ENCODE results near the gene ZSCAN22. TPM values are rescaled to one million over a fixed set of nuclear protein-coding genes. Genes with fewer than 3 reads are reported as not detected.
"Not testable (repeated sequence)": the region's sequence is repeated elsewhere in the genome, so short reads cannot be mapped to it uniquely, and the experiment has no call there.

The ZSCAN22 gene
- polyA plus RNA-seq (ENCODE audit: insufficient read length in 4 of 4): 1 to 10 TPM; 3.5 to 4.2 (median 3.8) TPM

GRCh38 chr19:58326914-58327726 is at the start of gene ZSCAN22:
TSS of gene ZSCAN22 (plus strand) at chr19:58326994. CDS start at chr19:58334803, 7,809 bp downstream.
- DNase-seq (ENCODE audit: low read depth in 4 of 4, low spot score in 3 of 4): peak; percentile 89 to 95 (median 92)

- DNase-seq (ENCODE audit: low read depth in 4 of 4, low spot score in 3 of 4): no peak
These were observed 49.6 kb upstream of the ZSCAN22 start for GRCh38 chr19:58277197-58277596.

GRCh38 chr19:58277748-58278540 is 48.9 kb upstream of the ZSCAN22 start:
- no peak for DNase-seq (ENCODE audit: low read depth in 4 of 4, low spot score in 3 of 4)

- peak; percentile 96 to 98 (median 96) for DNase-seq (ENCODE audit: low read depth in 4 of 4, low spot score in 3 of 4)
These were observed 48.2 kb upstream of the ZSCAN22 start, which contains the start of gene ZNF8 for GRCh38 chr19:58278541-58279041. TSS of gene ZNF8 (plus strand) at chr19:58278955. CDS start at chr19:58279082, 127 bp downstream.

GRCh38 chr19:58279042-58279924 is 47.5 kb upstream of the ZSCAN22 start:
- peak; percentile 27 to 42 (median 38) for DNase-seq (ENCODE audit: low read depth in 4 of 4, low spot score in 3 of 4)

GRCh38 chr19:58279925-58280316 is 46.9 kb upstream of the ZSCAN22 start:
- DNase-seq (ENCODE audit: low read depth in 4 of 4, low spot score in 3 of 4): no peak

GRCh38 chr19:58284199-58284598 is 42.6 kb upstream of the ZSCAN22 start:
- no peak for DNase-seq (ENCODE audit: low read depth in 4 of 4, low spot score in 3 of 4)

GRCh38 chr19:58291943-58292342 is 34.9 kb upstream of the ZSCAN22 start:
- no peak for DNase-seq (ENCODE audit: low read depth in 4 of 4, low spot score in 3 of 4)

- no peak for DNase-seq (ENCODE audit: low read depth in 4 of 4, low spot score in 3 of 4)
These were observed 31.9 kb upstream of the ZSCAN22 start for GRCh38 chr19:58294743-58295374.

- no peak for DNase-seq (ENCODE audit: low read depth in 4 of 4, low spot score in 3 of 4)
These were observed 30.7 kb upstream of the ZSCAN22 start for GRCh38 chr19:58296104-58296503.

- DNase-seq (ENCODE audit: low read depth in 4 of 4, low spot score in 3 of 4): no peak
These were observed 26.2 kb upstream of the ZSCAN22 start for GRCh38 chr19:58300620-58301019.

- no peak for DNase-seq (ENCODE audit: low read depth in 4 of 4, low spot score in 3 of 4)
These were observed 22.5 kb upstream of the ZSCAN22 start for GRCh38 chr19:58304255-58304654.

GRCh38 chr19:58304748-58305064 is 22.1 kb upstream of the ZSCAN22 start:
- DNase-seq (ENCODE audit: low read depth in 4 of 4, low spot score in 3 of 4): no peak

GRCh38 chr19:58305065-58305931 is 21.5 kb upstream of the ZSCAN22 start, which contains the start of gene ERVK3-1:
TSS of gene ERVK3-1 (plus strand) at chr19:58305377. CDS start at chr19:58312169, 6,792 bp downstream.
- peak; percentile 83 to 91 (median 87) for DNase-seq (ENCODE audit: low read depth in 4 of 4, low spot score in 3 of 4)

GRCh38 chr19:58305932-58306323 is 20.9 kb upstream of the ZSCAN22 start:
- DNase-seq (ENCODE audit: low read depth in 4 of 4, low spot score in 3 of 4): no peak

- no peak for DNase-seq (ENCODE audit: low read depth in 4 of 4, low spot score in 3 of 4)
These were observed 19.1 kb upstream of the ZSCAN22 start for GRCh38 chr19:58307736-58308135.

GRCh38 chr19:58310685-58311084 is 16.1 kb upstream of the ZSCAN22 start:
- not testable (repeated sequence) for DNase-seq (ENCODE audit: low read depth in 4 of 4, low spot score in 3 of 4)

- DNase-seq (ENCODE audit: low read depth in 4 of 4, low spot score in 3 of 4): no peak
These were observed 15.4 kb upstream of the ZSCAN22 start for GRCh38 chr19:58311345-58311865.

GRCh38 chr19:58315580-58315979 is 11.2 kb upstream of the ZSCAN22 start:
- no peak for DNase-seq (ENCODE audit: low read depth in 4 of 4, low spot score in 3 of 4)
